K562 (cell line): ENCODE measurements around the gene ARHGEF26. TPM values are rescaled to one million over a fixed set of nuclear protein-coding genes. Genes with fewer than 3 reads are reported as not detected.
A peak's percentile ranks its signal among the peaks of the same experiment; 100 is the strongest.

ENCODE experiments used
- ATAC-seq: fragments of 200-7000 bp; cut with Tn5 transposase; 3 replicates; pipeline ENCODE4 v1.9.1; 2020; ENCODE audit warnings: moderate library complexity
- BruUV-seq: library from RNA; stranded (reverse); fragments of 400-500 nt; replicated peaks from 2 replicates; lab custom pipeline; 2021; lab: Mats Ljungman, UMichigan
- CTCF ChIA-PET: fragments of 300-600 bp; formaldehyde crosslinking; extraction: SDS; loops from one replicate; lab custom pipeline; 2021; ENCODE audit warnings: low intra/inter-chr PET ratio; lab: Yijun Ruan, JAX
- POLR2A ChIA-PET: fragments of 300-600, 350-650 bp; sonication (Branson Sonifier 250); formaldehyde crosslinking; extraction: SDS; loops from one replicate; lab custom pipeline; 2021; ENCODE audit warnings: antibody characterized with exemption, inconsistent platforms; lab: Yijun Ruan, JAX
- DNase-seq, 4 experiments: peaks; one replicate each; pipeline versions ENCODE4 v3.0.0 to v3.0.0-alpha.2; 2011 to 2018; ENCODE audit warnings: low spot score in 3 of 4, mixed read lengths in 3 of 4; ENCODE audit errors: extremely low read depth in 1 of 4
- FAIRE-seq: peaks from 2 replicates; lab custom pipeline; 2011; peaks lifted over from hg19 to GRCh38; lab: Jason Lieb, UNC
- H2AFZ ChIP-seq: 2 replicates; pipeline ENCODE4 v1.6.0; 2011; ENCODE audit warnings: low read depth, low read length, control low read depth, inconsistent platforms
- H3K27ac ChIP-seq: fragments of 200-600 bp; 3 replicates; pipeline ENCODE4 v1.8.0; 2011; ENCODE audit warnings: low read depth, mild to moderate bottlenecking, control low read depth, inconsistent platforms, low read length, moderate library complexity, mixed read lengths; ENCODE audit errors: extremely low read depth
- H3K27me3 ChIP-seq, 2 experiments: fragments of 300-600 bp in 1 of 2; 2 replicates in 1 of 2; 3 replicates in 1 of 2; pipeline versions ENCODE4 v1.6.0 to v1.8.0; 2011; ENCODE audit warnings: inconsistent platforms in 2 of 2, low read length in 2 of 2, mild to moderate bottlenecking in 1 of 2, mixed read lengths in 1 of 2, moderate library complexity in 1 of 2; ENCODE audit not compliant: control insufficient read depth in 2 of 2, insufficient read depth in 2 of 2
- H3K36me3 ChIP-seq: fragments of 300-600 bp; 3 replicates; pipeline ENCODE4 v1.8.0; 2011; ENCODE audit warnings: mild to moderate bottlenecking, low read length, inconsistent platforms; ENCODE audit not compliant: control insufficient read depth, insufficient read depth
- H3K4me1 ChIP-seq, 2 experiments: fragments of 200-600 bp in 1 of 2; replicated peaks in 1 of 2; 2 replicates in 1 of 2; 3 replicates in 1 of 2; pipeline versions ENCODE4 v1.5.1 to v1.8.0; 2011; ENCODE audit warnings: inconsistent platforms in 2 of 2, low read length in 2 of 2, mild to moderate bottlenecking in 1 of 2, mixed read lengths in 1 of 2, moderate library complexity in 1 of 2; ENCODE audit not compliant: control insufficient read depth in 2 of 2, insufficient read depth in 2 of 2
- H3K4me2 ChIP-seq: 2 replicates; pipeline ENCODE4 v1.6.1; 2011; ENCODE audit warnings: low read length, control low read depth, inconsistent platforms, mixed read lengths; ENCODE audit not compliant: insufficient read depth
- H3K4me3 ChIP-seq: fragments of 200-600 bp; sonication (generic), shearing (Covaris generic); 2 replicates; pipeline ENCODE4 v1.5.1; 2016; ENCODE audit warnings: control low read depth, inconsistent platforms
- H3K79me2 ChIP-seq: fragments of 200-600 bp; 3 replicates; pipeline ENCODE4 v1.8.0; 2011; ENCODE audit warnings: low read length, inconsistent platforms; ENCODE audit not compliant: control insufficient read depth, insufficient read depth
- H3K9ac ChIP-seq, 2 experiments: 2 replicates each; pipeline versions ENCODE4 v1.6.0 to v1.6.1; 2011; ENCODE audit warnings: low read depth in 2 of 2, low read length in 2 of 2, control low read depth in 1 of 2, inconsistent platforms in 1 of 2, mild to moderate bottlenecking in 1 of 2, mixed read lengths in 1 of 2; ENCODE audit not compliant: insufficient read depth in 1 of 2
- H3K9me1 ChIP-seq: one replicate; pipeline ENCODE4 v1.6.0; 2011; ENCODE audit warnings: inconsistent platforms, mild to moderate bottlenecking, low read length, moderate library complexity; ENCODE audit not compliant: control insufficient read depth, insufficient read depth
- H3K9me3 ChIP-seq: replicated peaks from 2 replicates; pipeline ENCODE4 v1.5.1; 2011; ENCODE audit warnings: low read depth, low read length, inconsistent platforms; ENCODE audit not compliant: control insufficient read depth, insufficient read depth
- H4K20me1 ChIP-seq: replicated peaks from 2 replicates; pipeline ENCODE4 v1.6.1; 2011; ENCODE audit warnings: low read length, inconsistent platforms, mixed read lengths; ENCODE audit not compliant: control insufficient read depth, insufficient read depth
- ASH1L ChIP-seq: fragments of 450-650 bp; IDR thresholded peaks from 2 replicates; pipeline ENCODE4 v1.6.1; 2018; ENCODE audit warnings: borderline replicate concordance, mild to moderate bottlenecking, low read depth; ENCODE audit not compliant: partially characterized antibody
- CHCHD3 ChIP-seq: fragments of 250-450 bp; sonication (Bioruptor Pico); IDR thresholded peaks from 2 replicates; pipeline ENCODE4 v2.1.2; 2022; ENCODE audit warnings: mild to moderate bottlenecking
- ILK ChIP-seq: fragments of 450-650 bp; IDR thresholded peaks from 2 replicates; pipeline ENCODE4 v1.6.1; 2016; ENCODE audit warnings: missing genetic modification characterization, low read depth, mild to moderate bottlenecking, missing compliant biosample characterization, moderate library complexity, borderline replicate concordance
- JUNB ChIP-seq: fragments of 450-650 bp; formaldehyde crosslinking; conservative IDR thresholded peaks from 2 replicates; pipeline ENCODE4 v1.4.0; 2020; ENCODE audit warnings: mild to moderate bottlenecking
- KLF13 ChIP-seq: fragments of 450-650 bp; IDR thresholded peaks from 2 replicates; pipeline ENCODE4 v1.6.1; 2016; ENCODE audit warnings: missing genetic modification characterization, low read depth, mild to moderate bottlenecking, missing compliant biosample characterization, moderate library complexity, borderline replicate concordance
- MED1 ChIP-seq: sonication (generic); formaldehyde crosslinking; IDR thresholded peaks from 2 replicates; pipeline ENCODE4 v1.8.1; 2023; ENCODE audit warnings: missing genetic modification reagents, borderline replicate concordance
- RCOR1 ChIP-seq, 2 experiments: IDR thresholded peaks; 2 replicates each; pipeline ENCODE4 v1.6.1; 2012; ENCODE audit warnings: low read depth in 2 of 2, low read length in 2 of 2, borderline replicate concordance in 1 of 2, improper control_type of control experiment in 1 of 2
- SAP30 ChIP-seq: fragments of 200-600 bp; sonication (generic); IDR thresholded peaks from 2 replicates; pipeline ENCODE4 v1.6.1; 2012; ENCODE audit warnings: borderline replicate concordance, low read depth, mild to moderate bottlenecking, moderate library complexity, low read length, control low read depth, inconsistent platforms; ENCODE audit not compliant: insufficient read depth, poor library complexity, severe bottlenecking
- TEAD2 ChIP-seq: fragments of 450-650 bp; IDR thresholded peaks from 2 replicates; pipeline ENCODE4 v1.6.1; 2016; ENCODE audit warnings: missing genetic modification characterization, control low read depth, missing compliant biosample characterization
- ZBTB11 ChIP-seq, 3 experiments: fragments of 200-800 bp in 1 of 3; fragments of 250-450 bp in 1 of 3; fragments of 450-650 bp in 1 of 3; sonication (Bioruptor Pico) in 1 of 3; sonication (Bioruptor generic) in 1 of 3; formaldehyde crosslinking in 1 of 3; IDR thresholded peaks; 2 replicates each; pipeline versions ENCODE4 v1.6.1 to v1.8.0; 2016 to 2022; ENCODE audit warnings: mild to moderate bottlenecking in 2 of 3, missing genetic modification characterization in 2 of 3, missing compliant biosample characterization in 1 of 3, moderate library complexity in 1 of 3
- ZC3H4 ChIP-seq: sonication (generic); formaldehyde crosslinking; IDR thresholded peaks from 2 replicates; pipeline ENCODE4 v1.9.0; 2021; ENCODE audit warnings: missing genetic modification reagents, borderline replicate concordance
- WGBS: fragments of 100-300 bp; shearing (Covaris generic); methylation state at CpG from one replicate; pipeline ENCODE4 v1.1.6; 2016; ENCODE audit warnings: low coverage, mixed read lengths; ENCODE audit not compliant: insufficient coverage; ENCODE audit errors: missing lambda C conversion rate; 5-methylcytosine and 5-hydroxymethylcytosine counted together
- in situ Hi-C: fragments of 300-500 bp; cut with MboI; formaldehyde crosslinking; loops from 4 replicates; pipeline ENCODE4 v1.15.0; 2018; ENCODE audit warnings: inconsistent platforms, mixed read lengths
- intact Hi-C: fragments of 100-400 bp; cut with micrococcal nuclease; formaldehyde crosslinking; loops from 2 replicates; pipeline ENCODE4 v1.14.2; 2022
- polyA plus RNA-seq, 8 experiments: library from polyadenylated mRNA; depleted of rRNA in 4 of 8; stranded (reverse) in 5 of 8; unstranded in 3 of 8; fragments of >200 nt; fragmentation: Nextera tagmentation in 2 of 8; fragmentation: Illumina TruSeq in 1 of 8; extraction: Ambion mirVana in 2 of 8; extraction: Trizol in 1 of 8; gene quantifications; 2 replicates each; pipeline versions ENCODE4 v1.2.1 to v1.2.3, GENCODE V29; 2011 to 2014; ENCODE audit warnings: inconsistent platforms in 1 of 8, missing spikeins in 1 of 8
- total RNA-seq, 7 experiments: library from RNA; depleted of rRNA in 6 of 7; stranded (reverse); fragments of >200 nt in 6 of 7; fragmentation: Illumina TruSeq in 2 of 7; extraction: Trizol in 2 of 7; gene quantifications; 2 replicates each; pipeline versions ENCODE4 v1.2.1 to v1.2.3, GENCODE V29; 2011 to 2021; ENCODE audit warnings: low replicate concordance in 1 of 7

The ARHGEF26 gene
- total and polyA plus RNA-seq, 9 of the 15 experiments (the other 6 are each of a cell fraction or from before 2014, with no cell fraction given) = 0.01 to 0.11 (median 0.04) TPM; not detected in 2

- H3K36me3 ChIP-seq = peaks cover 86% of the 10 kb centered on the region
- CTCF ChIA-PET = no interaction called here
- no peak overlapping the region for H3K9ac ChIP-seq
- no peak for DNase-seq
- WGBS = 96% methylated on average over 2 of the region's 2 CpGs
- in situ Hi-C loops = no loop called here
- BruUV-seq = no TSS peak
- no peak overlapping the region for H3K27ac ChIP-seq
- H3K4me3 ChIP-seq = no peak overlapping the region
- no peaks in the 10 kb centered on the region for H4K20me1 ChIP-seq
- H2AFZ ChIP-seq = no peak overlapping the region
- H3K27me3 ChIP-seq = no peaks in the 10 kb centered on the region
- H3K9me3 ChIP-seq = no peaks in the 10 kb centered on the region
- FAIRE-seq = peak; percentile 46
- TF ChIP-seq CHCHD3 (CRISPR knock-in tag) (no peak), KLF13 (no peak), SAP30 (no peak), TEAD2 (no peak), ASH1L (no peak), RCOR1 (IDR thresholded peaks at IDR 0.05; ENCODE audit: borderline replicate concordance in 1 of 2, low read depth in 2 of 2, low read length in 2 of 2) (no peak), MED1 (CRISPR knock-in tag) (no peak), ZC3H4 (CRISPR knock-in tag) (no peak), JUNB (CRISPR knock-in tag) (no peak), ZBTB11 (CRISPR knock-in tag; IDR thresholded peaks at IDR 0.05) (no peak), ILK (tag) (no peak)
- TF ChIP-seq, all 486 proteins: peak for 0
- POLR2A ChIA-PET = no interaction called here
- H3K4me1 ChIP-seq = no peaks in the 10 kb centered on the region
- H3K4me2 ChIP-seq = no peak overlapping the region
- no peaks in the 10 kb centered on the region for H3K9me1 ChIP-seq
- H3K79me2 ChIP-seq = no peaks in the 10 kb centered on the region
- ATAC-seq = no peak
- intact Hi-C loops = no loop called here
Observed at GRCh38 chr3:154294016-154294415, 172.8 kb downstream of the ARHGEF26 start.
